HCT116 (cell line): ENCODE results near the gene RAPH1. TPM values are rescaled to one million over a fixed set of nuclear protein-coding genes. Genes with fewer than 3 reads are reported as not detected.

Experiments
- ATAC-seq: fragments of 200-7000 bp; cut with Tn5 transposase; 2 replicates; pipeline ENCODE4 v1.9.1; 2020; ENCODE audit warnings: mild to moderate bottlenecking, moderate library complexity
- BruUV-seq: library from RNA; stranded (reverse); fragments of 400-500 nt; replicated peaks from 2 replicates; lab custom pipeline; 2021; lab: Mats Ljungman, UMichigan
- CTCF ChIA-PET: fragments of 300-600 bp; sonication (Branson Sonifier 250); formaldehyde crosslinking; loops from one replicate; lab custom pipeline; 2021; ENCODE audit warnings: antibody characterized with exemption; lab: Charles Lee
- POLR2A ChIA-PET: fragments of 300-600, 350-600 bp; sonication (Branson Sonifier 250); formaldehyde crosslinking; loops from one replicate; lab custom pipeline; 2021; ENCODE audit warnings: antibody characterized with exemption; lab: Charles Lee
- RAD21 ChIA-PET, 2 experiments: fragments of 300-600 bp; sonication (Branson Sonifier 250); formaldehyde crosslinking; loops; one replicate each; lab custom pipeline; 2023; ENCODE audit warnings: low total read pairs in 2 of 2; ENCODE audit not compliant: uncharacterized antibody in 2 of 2, unreplicated experiment in 2 of 2, low non-redundant PET in 1 of 2; lab: Charles Lee
- DNase-seq: peaks from one replicate; pipeline ENCODE4 v3.0.0-alpha.2; 2010; ENCODE audit warnings: low read depth, low spot score
- H2AFZ ChIP-seq: fragments of 200-600 bp; shearing (Covaris generic), sonication (generic); 2 replicates; pipeline ENCODE4 v1.6.1; 2017; ENCODE audit warnings: low read depth, mixed run types, mixed read lengths, antibody characterized with exemption, low read length; ENCODE audit not compliant: poor library complexity, severe bottlenecking
- H3K27ac ChIP-seq: 2 replicates; pipeline ENCODE4 v1.5.1; 2012; ENCODE audit warnings: low read depth, low read length
- H3K27me3 ChIP-seq: fragments of 200-600 bp; sonication (generic); 2 replicates; pipeline ENCODE4 v1.6.1; 2016; ENCODE audit warnings: mixed run types, low read length, mixed read lengths; ENCODE audit not compliant: insufficient read depth
- H3K36me3 ChIP-seq, 2 experiments: fragments of 200-500 bp in 1 of 2; fragments of 200-600 bp in 1 of 2; sonication (Bioruptor generic) in 1 of 2; sonication (generic) in 1 of 2; 2 replicates each; pipeline versions ENCODE4 v1.5.1 to v1.6.1; 2014 to 2016; ENCODE audit warnings: low read length in 2 of 2, inconsistent platforms in 1 of 2, mixed read lengths in 1 of 2, mixed run types in 1 of 2; ENCODE audit not compliant: insufficient read depth in 2 of 2, control insufficient read depth in 1 of 2
- H3K4me1 ChIP-seq, 2 experiments: fragments of 200-600 bp in 1 of 2; sonication (generic) in 1 of 2; 2 replicates each; pipeline versions ENCODE4 v1.5.1 to v1.6.1; 2012 to 2017; ENCODE audit warnings: low read length in 2 of 2, inconsistent platforms in 1 of 2, mild to moderate bottlenecking in 1 of 2, mixed read lengths in 1 of 2, mixed run types in 1 of 2, moderate library complexity in 1 of 2; ENCODE audit not compliant: insufficient read depth in 2 of 2, control insufficient read depth in 1 of 2
- H3K4me2 ChIP-seq: fragments of 200-600 bp; sonication (generic); 2 replicates; pipeline ENCODE4 v1.6.1; 2017; ENCODE audit warnings: mixed run types, low read length, mixed read lengths
- H3K4me3 ChIP-seq, 2 experiments: fragments of 200-600 bp in 1 of 2; sonication (generic) in 1 of 2; replicated peaks in 1 of 2; 2 replicates each; pipeline ENCODE4 v1.5.1; 2011 to 2016; ENCODE audit warnings: low read length in 2 of 2, control low read depth in 1 of 2, low read depth in 1 of 2, mild to moderate bottlenecking in 1 of 2, mixed read lengths in 1 of 2, mixed run types in 1 of 2
- H3K79me2 ChIP-seq: fragments of 200-600 bp; sonication (generic); 2 replicates; pipeline ENCODE4 v1.6.1; 2017; ENCODE audit warnings: mild to moderate bottlenecking, mixed run types, low read length, moderate library complexity, mixed read lengths; ENCODE audit not compliant: insufficient read depth
- H3K9ac ChIP-seq: fragments of 200-600 bp; sonication (generic); 2 replicates; pipeline ENCODE4 v1.6.1; 2016; ENCODE audit warnings: low read length, mixed read lengths
- H3K9me2 ChIP-seq: fragments of 200-600 bp; sonication (generic), shearing (Covaris generic); 2 replicates; pipeline ENCODE4 v1.6.1; 2017; ENCODE audit warnings: mixed run types, mild to moderate bottlenecking, moderate library complexity; ENCODE audit not compliant: insufficient read depth
- H3K9me3 ChIP-seq, 2 experiments: fragments of 200-500 bp in 1 of 2; fragments of 200-600 bp in 1 of 2; sonication (Bioruptor generic) in 1 of 2; sonication (generic) in 1 of 2; 2 replicates each; pipeline ENCODE4 v1.6.1; 2014 to 2017; ENCODE audit warnings: low read length in 2 of 2, mixed read lengths in 2 of 2, inconsistent platforms in 1 of 2, low read depth in 1 of 2, mild to moderate bottlenecking in 1 of 2, mixed run types in 1 of 2, moderate library complexity in 1 of 2; ENCODE audit not compliant: control insufficient read depth in 1 of 2, insufficient read depth in 1 of 2
- H4K20me1 ChIP-seq: fragments of 200-600 bp; sonication (generic), shearing (Covaris generic); 2 replicates; pipeline ENCODE4 v1.6.1; 2017; ENCODE audit warnings: mixed run types, mild to moderate bottlenecking, moderate library complexity; ENCODE audit not compliant: insufficient read depth
- CBX3 ChIP-seq: IDR thresholded peaks from 2 replicates; pipeline ENCODE4 v1.6.1; 2012; ENCODE audit warnings: low read depth
- CEBPB ChIP-seq: IDR thresholded peaks from 2 replicates; pipeline ENCODE4 v1.6.1; 2012; ENCODE audit warnings: low read depth
- EGR1 ChIP-seq: IDR thresholded peaks from 2 replicates; pipeline ENCODE4 v1.6.1; 2012; ENCODE audit warnings: low read depth
- ELF1 ChIP-seq: IDR thresholded peaks from 2 replicates; pipeline ENCODE4 v1.6.1; 2012; ENCODE audit warnings: low read depth, borderline replicate concordance
- FOSL1 ChIP-seq: IDR thresholded peaks from 2 replicates; pipeline ENCODE4 v1.6.1; 2012; ENCODE audit warnings: low read depth
- JUND ChIP-seq: IDR thresholded peaks from 2 replicates; pipeline ENCODE4 v1.6.1; 2012
- POLR2A ChIP-seq: IDR thresholded peaks from 2 replicates; pipeline ENCODE4 v1.7.0; 2011; ENCODE audit warnings: borderline replicate concordance; ENCODE audit not compliant: insufficient read depth, insufficient read length; ENCODE audit errors: extremely low read depth
- POLR2AphosphoS5 ChIP-seq: IDR thresholded peaks from 2 replicates; pipeline ENCODE4 v1.6.1; 2011; ENCODE audit warnings: mild to moderate bottlenecking, low read depth, low read length, moderate library complexity
- RAD21 ChIP-seq: IDR thresholded peaks from 2 replicates; pipeline ENCODE4 v1.6.1; 2012; ENCODE audit warnings: low read depth, mild to moderate bottlenecking
- REST ChIP-seq: IDR thresholded peaks from 2 replicates; pipeline ENCODE4 v1.6.1; 2012; ENCODE audit warnings: low read depth
- SIN3A ChIP-seq: IDR thresholded peaks from 2 replicates; pipeline ENCODE4 v1.6.1; 2012; ENCODE audit warnings: low read depth
- SP1 ChIP-seq: IDR thresholded peaks from 2 replicates; pipeline ENCODE4 v1.6.1; 2012; ENCODE audit warnings: low read depth
- SRF ChIP-seq: IDR thresholded peaks from 2 replicates; pipeline ENCODE4 v1.6.1; 2012; ENCODE audit warnings: low read depth
- YY1 ChIP-seq: IDR thresholded peaks from 2 replicates; pipeline ENCODE4 v1.6.1; 2011; ENCODE audit warnings: low read length, low read depth, moderate library complexity, mild to moderate bottlenecking; ENCODE audit not compliant: insufficient replicate concordance; ENCODE audit errors: extremely low read depth
- ZBTB33 ChIP-seq: IDR thresholded peaks from 2 replicates; pipeline ENCODE4 v1.6.1; 2011; ENCODE audit warnings: mild to moderate bottlenecking, low read length, moderate library complexity; ENCODE audit not compliant: insufficient replicate concordance; ENCODE audit errors: extremely low read depth
- ZNF274 ChIP-seq: fragments of 200-500 bp; sonication (Bioruptor generic); IDR thresholded peaks from 2 replicates; pipeline ENCODE4 v1.6.1; 2014; ENCODE audit warnings: mild to moderate bottlenecking, low read depth, low read length, inconsistent platforms
- intact Hi-C: fragments of 100-400 bp; cut with micrococcal nuclease; formaldehyde crosslinking; loops from 2 replicates; pipeline ENCODE4 v1.10.0; 2022
- total RNA-seq: library from RNA; stranded (reverse); gene quantifications from one replicate; pipeline ENCODE4 v1.2.1, GENCODE V29; 2021; ENCODE audit not compliant: unreplicated experiment
- TF ChIP-seq, protein P1 (sequence below): IDR thresholded peaks from 2 replicates; pipeline ENCODE4 v1.6.1; 2012
- TF ChIP-seq, protein P2 (sequence below): IDR thresholded peaks from 2 replicates; pipeline ENCODE4 v1.6.1; 2012
- TF ChIP-seq, protein P3 (sequence below), 3 experiments: fragments of 200-600 bp in 1 of 3; sonication (generic) in 1 of 3; IDR thresholded peaks in 2 of 3; conservative IDR thresholded peaks in 1 of 3; 2 replicates each; pipeline ENCODE4 v1.5.1; 2012 to 2017; ENCODE audit warnings: low read depth in 2 of 3, low read length in 2 of 3, antibody characterized with exemption in 1 of 3, borderline replicate concordance in 1 of 3, control low read depth in 1 of 3, mild to moderate bottlenecking in 1 of 3, mixed read lengths in 1 of 3, mixed run types in 1 of 3, moderate library complexity in 1 of 3; ENCODE audit not compliant: insufficient read depth in 1 of 3

RAPH1 gene
- total RNA-seq, 1 experiment from 2014 or later, result 22.3 TPM

GRCh38 chr2:203407496-203407895 lies 127.6 kb downstream of the RAPH1 start:
- Histone ChIP-seq H3K4me1 (peaks cover 32 to 36% of the 10 kb centered on the region in 2 experiments), H3K27ac (no peak overlapping the region), H3K79me2 (0 out of 2 replicates have a peak, but pooled peaks cover 4% of the 10 kb centered on the region), H3K4me2 (no peak overlapping the region), H3K36me3 (peaks cover 0 to 10% of the 10 kb centered on the region in 2 experiments; a peak in 1 of 4 replicates), H3K9ac (no peak overlapping the region), H3K4me3 (no peak overlapping the region), H2AFZ (no peak overlapping the region), H3K27me3 (no peaks in the 10 kb centered on the region), H3K9me2 (no peaks in the 10 kb centered on the region), H4K20me1 (no peaks in the 10 kb centered on the region), H3K9me3 (no peaks in the 10 kb centered on the region)
- intact Hi-C loops, result no loop called here
- CTCF ChIA-PET, result no interaction called here
- RAD21 ChIA-PET, result no interaction called here
- no TSS peak for BruUV-seq
- TF ChIP-seq, protein P1, sequence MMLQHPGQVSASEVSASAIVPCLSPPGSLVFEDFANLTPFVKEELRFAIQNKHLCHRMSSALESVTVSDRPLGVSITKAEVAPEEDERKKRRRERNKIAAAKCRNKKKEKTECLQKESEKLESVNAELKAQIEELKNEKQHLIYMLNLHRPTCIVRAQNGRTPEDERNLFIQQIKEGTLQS, result no peak
- TF ChIP-seq SIN3A (no peak), JUND (no peak), ELF1 (no peak), ZNF274 (no peak), RAD21 (no peak), FOSL1 (no peak), ZBTB33 (no peak), POLR2A (no peak), POLR2AphosphoS5 (no peak), SP1 (no peak), CEBPB (no peak), SRF (no peak), YY1 (no peak), CBX3 (no peak), REST (no peak), EGR1 (no peak)
- TF ChIP-seq, protein P2, sequence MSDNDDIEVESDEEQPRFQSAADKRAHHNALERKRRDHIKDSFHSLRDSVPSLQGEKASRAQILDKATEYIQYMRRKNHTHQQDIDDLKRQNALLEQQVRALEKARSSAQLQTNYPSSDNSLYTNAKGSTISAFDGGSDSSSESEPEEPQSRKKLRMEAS, result no peak
- TF ChIP-seq, protein P3, sequence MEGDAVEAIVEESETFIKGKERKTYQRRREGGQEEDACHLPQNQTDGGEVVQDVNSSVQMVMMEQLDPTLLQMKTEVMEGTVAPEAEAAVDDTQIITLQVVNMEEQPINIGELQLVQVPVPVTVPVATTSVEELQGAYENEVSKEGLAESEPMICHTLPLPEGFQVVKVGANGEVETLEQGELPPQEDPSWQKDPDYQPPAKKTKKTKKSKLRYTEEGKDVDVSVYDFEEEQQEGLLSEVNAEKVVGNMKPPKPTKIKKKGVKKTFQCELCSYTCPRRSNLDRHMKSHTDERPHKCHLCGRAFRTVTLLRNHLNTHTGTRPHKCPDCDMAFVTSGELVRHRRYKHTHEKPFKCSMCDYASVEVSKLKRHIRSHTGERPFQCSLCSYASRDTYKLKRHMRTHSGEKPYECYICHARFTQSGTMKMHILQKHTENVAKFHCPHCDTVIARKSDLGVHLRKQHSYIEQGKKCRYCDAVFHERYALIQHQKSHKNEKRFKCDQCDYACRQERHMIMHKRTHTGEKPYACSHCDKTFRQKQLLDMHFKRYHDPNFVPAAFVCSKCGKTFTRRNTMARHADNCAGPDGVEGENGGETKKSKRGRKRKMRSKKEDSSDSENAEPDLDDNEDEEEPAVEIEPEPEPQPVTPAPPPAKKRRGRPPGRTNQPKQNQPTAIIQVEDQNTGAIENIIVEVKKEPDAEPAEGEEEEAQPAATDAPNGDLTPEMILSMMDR (IDR thresholded peaks at IDR 0.05 in 2 of 3, conservative IDR thresholded peaks at IDR 0.05 in 1 of 3; ENCODE audit: borderline replicate concordance in 1 of 3, insufficient read depth in 1 of 3, low read depth in 2 of 3, low read length in 2 of 3), result no peak
- POLR2A ChIA-PET, result no interaction called here
- ATAC-seq (no peak), DNase-seq (no peak)
